Ishikawa (cell line): ENCODE data around the gene SULT1C4.

ENCODE experiments used
- CEBPB ChIP-seq: IDR thresholded peaks from 2 replicates; pipeline ENCODE4 v1.6.1; 2012
- CREB1 ChIP-seq: IDR thresholded peaks from 2 replicates; pipeline ENCODE4 v1.6.1; 2012; ENCODE audit warnings: low read depth
- EGR1 ChIP-seq: IDR thresholded peaks from 2 replicates; pipeline ENCODE4 v1.6.1; 2012
- EP300 ChIP-seq: IDR thresholded peaks from 2 replicates; pipeline ENCODE4 v1.6.1; 2012; ENCODE audit warnings: borderline replicate concordance
- FOXM1 ChIP-seq: IDR thresholded peaks from 2 replicates; pipeline ENCODE4 v1.6.1; 2012; ENCODE audit warnings: low read depth, borderline replicate concordance
- NFIC ChIP-seq: IDR thresholded peaks from 2 replicates; pipeline ENCODE4 v1.6.1; 2012
- RAD21 ChIP-seq: IDR thresholded peaks from 2 replicates; pipeline ENCODE4 v1.6.1; 2012; ENCODE audit warnings: low read depth
- TAF1 ChIP-seq: IDR thresholded peaks from 2 replicates; pipeline ENCODE4 v1.6.1; 2012; ENCODE audit warnings: low read depth, mild to moderate bottlenecking
- TCF12 ChIP-seq: IDR thresholded peaks from 2 replicates; pipeline ENCODE4 v1.6.1; 2012; ENCODE audit warnings: low read depth
- TEAD4 ChIP-seq: IDR thresholded peaks from 2 replicates; pipeline ENCODE4 v1.6.1; 2012
- YY1 ChIP-seq: IDR thresholded peaks from 2 replicates; pipeline ENCODE4 v1.6.1; 2012; ENCODE audit warnings: low read depth
- ZBTB7A ChIP-seq: IDR thresholded peaks from 2 replicates; pipeline ENCODE4 v1.6.1; 2012; ENCODE audit warnings: low read depth
- TF ChIP-seq, protein P1 (sequence below): IDR thresholded peaks from 2 replicates; pipeline ENCODE4 v1.6.1; 2012
- TF ChIP-seq, protein P2 (sequence below): IDR thresholded peaks from 2 replicates; pipeline ENCODE4 v1.6.1; 2012; ENCODE audit warnings: low read depth, mild to moderate bottlenecking
- TF ChIP-seq, protein P3 (sequence below): IDR thresholded peaks from 2 replicates; pipeline ENCODE4 v1.6.1; 2012

SULT1C4 gene

DNA sequence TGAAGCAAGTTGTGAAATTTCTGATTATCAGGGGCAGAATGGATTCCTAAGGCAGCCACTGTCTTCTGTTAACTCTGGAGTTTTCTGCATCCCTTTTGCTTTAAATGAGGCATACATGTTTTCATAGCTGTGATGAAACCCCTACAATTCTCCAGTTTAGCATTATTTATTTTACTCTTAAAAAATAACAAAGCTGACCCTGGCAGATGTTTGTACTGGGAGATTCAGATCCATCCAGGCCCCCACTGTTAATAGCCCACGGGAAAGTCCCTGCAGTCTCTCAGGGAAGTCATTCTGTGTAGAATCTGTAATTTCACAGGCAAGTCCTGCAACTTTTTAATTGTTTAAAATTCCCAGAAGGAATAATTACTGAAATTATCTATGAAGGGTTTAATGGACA lies 353 bp upstream of the SULT1C4 start:
- TF ChIP-seq TEAD4 = no peak
- TF ChIP-seq TAF1 = no peak
- no peak for TF ChIP-seq CEBPB
- no peak for TF ChIP-seq RAD21
- no peak for TF ChIP-seq EGR1

DNA sequence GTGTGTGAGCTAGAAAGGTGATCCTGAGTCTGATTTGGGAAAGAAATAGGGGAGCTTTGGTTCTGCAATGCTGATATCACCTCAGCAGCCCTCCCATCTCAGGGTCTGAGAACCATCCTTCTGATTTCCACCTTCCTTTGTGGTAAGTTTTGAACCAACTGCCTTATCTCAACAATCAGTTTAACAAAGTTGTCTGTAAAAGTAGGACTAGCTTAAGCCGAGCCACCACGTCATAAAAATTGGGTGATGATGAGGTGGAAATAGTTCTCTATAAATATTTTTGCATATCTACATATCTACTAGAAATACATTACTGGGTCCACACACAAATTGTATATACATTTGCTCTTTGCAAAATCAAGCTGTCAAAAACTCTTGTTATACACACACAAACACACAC lies 1.1 kb downstream of the SULT1C4 start:
- no peak for TF ChIP-seq YY1

DNA sequence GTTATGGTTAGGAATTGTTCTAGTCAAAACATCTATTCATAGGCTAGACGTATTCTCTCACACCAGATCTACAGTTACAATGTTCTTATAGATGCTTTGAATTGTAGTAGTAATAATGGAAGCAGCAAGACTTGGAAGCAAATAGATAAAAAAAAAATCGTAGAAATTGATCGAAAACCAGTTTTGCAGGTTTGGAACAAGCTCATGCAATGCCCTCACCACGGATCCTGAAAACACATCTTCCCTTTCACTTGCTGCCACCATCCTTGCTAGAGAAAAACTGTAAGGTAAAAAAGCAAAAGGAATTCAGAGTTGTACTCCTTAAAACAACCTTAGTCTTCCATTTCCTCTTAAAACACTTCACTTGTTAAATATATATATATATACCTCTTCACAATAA lies 4.4 kb downstream of the SULT1C4 start:
- no peak for TF ChIP-seq EP300
- no peak for TF ChIP-seq YY1
- no peak for TF ChIP-seq CREB1
- TF ChIP-seq ZBTB7A = no peak
- TF ChIP-seq, protein P1, sequence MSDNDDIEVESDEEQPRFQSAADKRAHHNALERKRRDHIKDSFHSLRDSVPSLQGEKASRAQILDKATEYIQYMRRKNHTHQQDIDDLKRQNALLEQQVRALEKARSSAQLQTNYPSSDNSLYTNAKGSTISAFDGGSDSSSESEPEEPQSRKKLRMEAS = no peak
- TF ChIP-seq, protein P2, sequence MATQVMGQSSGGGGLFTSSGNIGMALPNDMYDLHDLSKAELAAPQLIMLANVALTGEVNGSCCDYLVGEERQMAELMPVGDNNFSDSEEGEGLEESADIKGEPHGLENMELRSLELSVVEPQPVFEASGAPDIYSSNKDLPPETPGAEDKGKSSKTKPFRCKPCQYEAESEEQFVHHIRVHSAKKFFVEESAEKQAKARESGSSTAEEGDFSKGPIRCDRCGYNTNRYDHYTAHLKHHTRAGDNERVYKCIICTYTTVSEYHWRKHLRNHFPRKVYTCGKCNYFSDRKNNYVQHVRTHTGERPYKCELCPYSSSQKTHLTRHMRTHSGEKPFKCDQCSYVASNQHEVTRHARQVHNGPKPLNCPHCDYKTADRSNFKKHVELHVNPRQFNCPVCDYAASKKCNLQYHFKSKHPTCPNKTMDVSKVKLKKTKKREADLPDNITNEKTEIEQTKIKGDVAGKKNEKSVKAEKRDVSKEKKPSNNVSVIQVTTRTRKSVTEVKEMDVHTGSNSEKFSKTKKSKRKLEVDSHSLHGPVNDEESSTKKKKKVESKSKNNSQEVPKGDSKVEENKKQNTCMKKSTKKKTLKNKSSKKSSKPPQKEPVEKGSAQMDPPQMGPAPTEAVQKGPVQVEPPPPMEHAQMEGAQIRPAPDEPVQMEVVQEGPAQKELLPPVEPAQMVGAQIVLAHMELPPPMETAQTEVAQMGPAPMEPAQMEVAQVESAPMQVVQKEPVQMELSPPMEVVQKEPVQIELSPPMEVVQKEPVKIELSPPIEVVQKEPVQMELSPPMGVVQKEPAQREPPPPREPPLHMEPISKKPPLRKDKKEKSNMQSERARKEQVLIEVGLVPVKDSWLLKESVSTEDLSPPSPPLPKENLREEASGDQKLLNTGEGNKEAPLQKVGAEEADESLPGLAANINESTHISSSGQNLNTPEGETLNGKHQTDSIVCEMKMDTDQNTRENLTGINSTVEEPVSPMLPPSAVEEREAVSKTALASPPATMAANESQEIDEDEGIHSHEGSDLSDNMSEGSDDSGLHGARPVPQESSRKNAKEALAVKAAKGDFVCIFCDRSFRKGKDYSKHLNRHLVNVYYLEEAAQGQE = no peak
- TF ChIP-seq TAF1 = no peak

DNA sequence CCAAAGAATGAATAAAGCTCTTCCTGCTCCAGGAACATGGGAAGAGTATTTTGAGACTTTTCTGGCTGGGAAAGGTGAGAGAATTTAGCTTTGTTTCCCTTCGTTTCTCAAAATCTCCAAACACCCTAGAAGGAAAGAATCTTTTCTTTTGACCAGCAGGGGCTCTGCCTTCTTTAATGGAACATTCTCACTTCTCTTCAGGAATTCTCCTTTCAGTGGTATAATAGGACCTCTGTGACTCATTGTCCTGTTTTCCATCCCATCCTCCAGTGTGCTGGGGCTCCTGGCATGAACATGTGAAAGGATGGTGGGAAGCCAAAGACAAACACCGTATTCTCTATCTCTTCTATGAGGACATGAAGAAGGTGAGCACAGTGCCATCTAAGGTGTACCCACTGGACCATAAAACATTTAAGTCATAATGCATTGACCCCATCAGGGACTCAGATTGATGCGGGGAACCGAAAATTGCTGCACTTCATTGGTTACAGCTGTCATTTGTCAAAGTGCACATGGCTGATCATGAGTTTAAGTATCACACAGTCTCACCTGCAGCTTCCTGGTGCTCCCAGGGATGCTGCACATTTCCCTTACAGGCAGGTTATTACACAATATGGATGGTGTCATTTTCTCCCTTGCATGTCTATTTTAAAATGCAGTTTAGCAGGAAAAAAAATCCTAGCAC lies 5.5 kb downstream of the SULT1C4 start:
- no peak for TF ChIP-seq NFIC

DNA sequence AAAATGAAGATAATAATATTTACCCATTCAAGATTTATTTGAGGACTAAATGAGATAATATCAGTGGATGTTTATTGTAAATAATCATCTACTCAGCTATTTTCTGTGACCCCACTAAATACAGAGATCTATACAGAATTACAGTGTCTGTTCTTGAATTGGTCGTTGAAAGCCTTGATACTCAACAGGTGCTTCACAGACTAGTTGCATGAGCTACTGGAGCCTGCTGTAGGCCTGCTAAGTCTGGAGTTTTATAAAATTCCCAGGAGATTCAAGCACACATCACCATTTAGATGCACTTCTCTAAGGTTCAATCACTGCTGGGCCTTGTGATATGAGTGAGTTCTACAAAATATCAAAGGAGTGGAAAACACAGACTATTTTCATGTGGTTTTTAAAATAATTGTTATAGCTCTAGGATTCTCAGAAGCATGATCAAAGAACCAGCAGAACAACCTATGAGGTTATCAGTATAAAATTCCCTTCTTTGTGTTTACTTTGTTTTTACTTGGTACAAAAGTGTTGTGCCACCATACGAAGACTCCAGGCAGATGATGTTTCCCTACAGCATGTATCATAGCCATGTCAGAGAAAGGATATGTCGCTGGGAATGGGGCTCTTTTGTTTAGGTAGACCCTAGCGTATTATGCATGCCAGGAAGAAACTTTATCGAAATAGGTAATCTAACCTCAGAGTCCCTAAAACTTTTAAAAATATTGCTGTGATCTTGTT lies 7.1 kb downstream of the SULT1C4 start:
- no peak for TF ChIP-seq TCF12
- TF ChIP-seq EGR1 = no peak
- TF ChIP-seq, protein P1 = no peak
- no peak for TF ChIP-seq CEBPB
- TF ChIP-seq EP300 = no peak
- TF ChIP-seq FOXM1 = no peak

DNA sequence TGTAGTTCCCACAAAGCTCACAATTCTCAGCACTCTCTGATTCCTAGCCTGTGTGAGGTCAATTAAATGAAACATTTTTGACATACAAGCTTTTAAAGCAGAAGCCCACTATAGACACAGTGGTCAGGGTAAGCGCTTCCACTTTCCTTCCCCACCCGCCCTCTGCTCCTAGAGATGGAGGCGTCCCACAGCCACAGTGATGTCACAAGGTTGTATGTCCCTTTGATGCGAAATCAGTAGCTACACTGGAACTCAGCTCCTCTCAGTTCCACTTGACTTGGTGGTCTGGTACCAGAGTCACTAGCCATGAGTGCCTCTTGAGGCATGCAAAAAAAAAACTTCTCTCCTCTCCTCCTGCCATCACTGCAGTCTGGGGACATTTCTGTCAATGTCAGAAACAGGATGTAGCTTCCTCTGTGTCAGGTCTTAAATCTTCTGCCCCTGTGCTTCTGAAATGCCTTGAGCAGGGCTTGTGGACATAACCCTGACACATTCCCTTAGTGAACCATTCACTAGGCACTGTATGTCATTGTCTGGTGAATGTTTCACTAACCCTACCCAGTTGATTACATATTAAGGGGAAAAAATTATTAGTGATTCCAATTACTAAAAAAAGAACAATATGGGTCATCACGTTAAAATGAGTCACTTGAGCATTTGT lies 7.8 kb downstream of the SULT1C4 start:
- TF ChIP-seq FOXM1 = no peak
- TF ChIP-seq, protein P2 = no peak
- no peak for TF ChIP-seq TCF12
- no peak for TF ChIP-seq TEAD4
- no peak for TF ChIP-seq EP300
- TF ChIP-seq, protein P3, sequence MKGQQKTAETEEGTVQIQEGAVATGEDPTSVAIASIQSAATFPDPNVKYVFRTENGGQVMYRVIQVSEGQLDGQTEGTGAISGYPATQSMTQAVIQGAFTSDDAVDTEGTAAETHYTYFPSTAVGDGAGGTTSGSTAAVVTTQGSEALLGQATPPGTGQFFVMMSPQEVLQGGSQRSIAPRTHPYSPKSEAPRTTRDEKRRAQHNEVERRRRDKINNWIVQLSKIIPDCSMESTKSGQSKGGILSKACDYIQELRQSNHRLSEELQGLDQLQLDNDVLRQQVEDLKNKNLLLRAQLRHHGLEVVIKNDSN = no peak
- TF ChIP-seq, protein P1 = no peak
- no peak for TF ChIP-seq CEBPB
- TF ChIP-seq EGR1 = no peak
- no peak for TF ChIP-seq ZBTB7A
- TF ChIP-seq NFIC = no peak
- no peak for TF ChIP-seq YY1
- TF ChIP-seq TAF1 = no peak
- TF ChIP-seq CREB1 = no peak
- no peak for TF ChIP-seq RAD21

DNA sequence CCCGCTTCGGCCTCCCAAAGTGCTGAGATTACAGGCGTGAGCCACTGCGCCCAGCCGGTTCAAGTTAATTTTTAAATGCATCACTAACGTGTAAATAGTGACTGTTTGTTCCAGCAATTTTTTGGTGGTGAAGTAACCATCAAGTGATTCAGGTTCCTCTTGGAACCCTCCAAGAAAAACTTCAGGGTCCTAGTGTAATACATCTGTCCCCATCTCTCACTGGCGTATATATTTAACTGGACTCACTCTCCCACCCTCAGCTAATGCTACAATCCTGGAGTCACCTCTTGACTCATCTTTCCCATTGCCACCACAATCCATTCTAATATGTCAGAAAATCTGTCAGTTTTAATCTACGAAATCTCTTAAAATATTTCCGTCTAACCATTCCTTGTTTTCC lies 10.3 kb downstream of the SULT1C4 start:
- TF ChIP-seq CEBPB = no peak
- no peak for TF ChIP-seq FOXM1
- TF ChIP-seq, protein P1 = no peak
- no peak for TF ChIP-seq TAF1
